HFF-Myc (cell line): Measurements from ENCODE around the gene SIN3A.
"Not testable (repeated sequence)": the region's sequence is repeated elsewhere in the genome, so short reads cannot be mapped to it uniquely, and the experiment has no call there.

Experiments
- DNase-seq: peaks from one replicate; pipeline ENCODE4 v3.0.0-alpha.2; 2011; ENCODE audit warnings: low read depth; ENCODE audit errors: extremely low read depth
- H3K4me3 ChIP-seq: replicated peaks from 2 replicates; pipeline ENCODE4 v1.5.1; 2011; ENCODE audit warnings: low read depth, mild to moderate bottlenecking, control low read depth, low read length
- CTCF ChIP-seq: IDR thresholded peaks from 2 replicates; pipeline ENCODE4 v1.5.1; 2012; ENCODE audit warnings: mild to moderate bottlenecking, low read depth, low read length, control low read depth; ENCODE audit errors: missing control alignments

The SIN3A gene

GRCh38 chr15:75416584-75416983 is 34.9 kb downstream of the SIN3A start:
- TF ChIP-seq CTCF: no peak
- no peak overlapping the region for H3K4me3 ChIP-seq
- DNase-seq: no peak

DNA sequence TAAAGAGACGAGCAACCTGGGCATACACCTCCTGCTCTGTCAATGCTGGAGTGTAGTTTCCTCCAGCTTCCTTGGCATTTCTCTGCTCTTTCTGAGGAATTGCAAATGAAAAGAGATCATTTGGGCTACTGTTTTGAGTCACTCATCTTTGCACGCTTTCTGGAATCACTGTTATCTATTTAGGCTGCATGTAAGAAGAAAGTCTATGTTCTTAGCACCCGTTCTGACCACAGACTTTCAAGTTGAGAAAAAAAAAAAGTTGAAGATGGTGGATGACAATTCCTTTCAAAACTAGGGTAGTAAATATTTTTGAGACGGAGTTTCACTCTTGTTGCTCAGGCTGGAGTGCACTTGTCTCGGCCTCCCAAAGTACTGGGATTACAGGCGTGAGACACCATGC is 41.3 kb downstream of the SIN3A start:
- H3K4me3 ChIP-seq: no peak overlapping the region
- no peak for DNase-seq
- TF ChIP-seq CTCF: no peak

DNA sequence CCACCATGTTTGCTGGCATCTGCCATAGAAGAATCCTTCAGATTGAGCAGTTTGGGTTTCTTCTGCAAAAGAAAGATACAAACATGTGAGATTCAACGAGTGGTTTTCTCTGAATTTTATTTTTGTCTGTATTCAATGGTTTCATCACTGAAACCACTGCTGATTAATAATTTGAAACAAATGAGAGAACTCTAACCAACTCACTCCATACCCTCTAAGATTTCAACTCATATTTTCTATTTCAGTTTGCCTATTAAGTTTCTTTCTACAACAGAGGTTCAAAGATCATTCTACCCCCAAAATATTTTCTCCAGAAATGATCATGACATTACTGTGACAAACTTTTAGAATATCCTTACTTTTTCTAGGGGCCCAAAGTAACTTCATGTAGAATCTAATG is 44.4 kb downstream of the SIN3A start:
- DNase-seq: no peak
- no peak for TF ChIP-seq CTCF
- no peak overlapping the region for H3K4me3 ChIP-seq

DNA sequence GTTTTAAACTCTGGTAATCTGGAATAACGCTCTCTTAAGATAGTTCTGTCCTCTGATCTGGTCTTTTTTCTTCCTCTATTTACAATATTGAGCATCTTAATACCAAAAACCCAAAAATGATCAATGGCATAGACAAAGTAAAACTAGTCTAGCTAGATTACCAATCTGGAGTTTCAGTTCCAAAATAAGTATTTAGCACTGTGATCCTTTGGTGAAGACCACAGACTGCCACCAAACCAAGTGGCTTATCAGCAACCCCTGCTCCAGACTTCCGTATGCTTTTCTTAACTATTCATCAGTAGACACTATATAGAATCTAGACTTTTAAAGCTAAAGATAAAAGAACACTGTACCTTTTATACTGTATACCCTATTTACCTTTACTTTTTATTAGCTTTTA is 47.6 kb downstream of the SIN3A start:
- no peak overlapping the region for H3K4me3 ChIP-seq
- no peak for TF ChIP-seq CTCF
- no peak for DNase-seq

DNA sequence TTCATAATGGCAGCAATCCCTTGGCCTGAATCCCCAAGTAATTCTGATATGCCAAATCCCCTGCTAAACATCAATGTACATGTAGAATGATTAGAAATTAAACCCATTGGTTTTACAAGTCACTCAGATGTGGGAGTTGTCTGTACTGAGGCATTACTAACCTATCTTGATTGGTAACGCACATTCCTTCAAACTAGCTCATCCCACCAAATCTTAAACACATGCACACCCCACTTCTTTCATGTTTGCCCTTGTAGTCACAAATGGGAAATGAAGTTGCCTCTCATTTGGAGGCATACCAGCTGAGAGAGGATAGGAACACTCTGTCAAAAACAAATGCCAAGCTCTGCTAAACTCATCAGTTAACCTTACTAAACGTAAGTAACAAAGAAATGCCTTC is 54.0 kb downstream of the SIN3A start:
- H3K4me3 ChIP-seq: no peak overlapping the region
- no peak for TF ChIP-seq CTCF
- DNase-seq: no peak

- H3K4me3 ChIP-seq: no peak overlapping the region
- TF ChIP-seq CTCF: no peak
- no peak for DNase-seq
Measured at GRCh38 chr15:75389791-75390382, 61.6 kb downstream of the SIN3A start.

- DNase-seq, H3K4me3 ChIP-seq: not testable (repeated sequence)
Measured at GRCh38 chr15:75383986-75384385, 67.5 kb downstream of the SIN3A start.

GRCh38 chr15:75380773-75381172 is 70.7 kb downstream of the SIN3A start:
- no peak for DNase-seq
- no peak for TF ChIP-seq CTCF

More at GRCh38 chr15:75380773-75381172, 70.7 kb downstream of the SIN3A start:
- no peak overlapping the region for H3K4me3 ChIP-seq
